ENCODE results near the gene RBM23.

DNA sequence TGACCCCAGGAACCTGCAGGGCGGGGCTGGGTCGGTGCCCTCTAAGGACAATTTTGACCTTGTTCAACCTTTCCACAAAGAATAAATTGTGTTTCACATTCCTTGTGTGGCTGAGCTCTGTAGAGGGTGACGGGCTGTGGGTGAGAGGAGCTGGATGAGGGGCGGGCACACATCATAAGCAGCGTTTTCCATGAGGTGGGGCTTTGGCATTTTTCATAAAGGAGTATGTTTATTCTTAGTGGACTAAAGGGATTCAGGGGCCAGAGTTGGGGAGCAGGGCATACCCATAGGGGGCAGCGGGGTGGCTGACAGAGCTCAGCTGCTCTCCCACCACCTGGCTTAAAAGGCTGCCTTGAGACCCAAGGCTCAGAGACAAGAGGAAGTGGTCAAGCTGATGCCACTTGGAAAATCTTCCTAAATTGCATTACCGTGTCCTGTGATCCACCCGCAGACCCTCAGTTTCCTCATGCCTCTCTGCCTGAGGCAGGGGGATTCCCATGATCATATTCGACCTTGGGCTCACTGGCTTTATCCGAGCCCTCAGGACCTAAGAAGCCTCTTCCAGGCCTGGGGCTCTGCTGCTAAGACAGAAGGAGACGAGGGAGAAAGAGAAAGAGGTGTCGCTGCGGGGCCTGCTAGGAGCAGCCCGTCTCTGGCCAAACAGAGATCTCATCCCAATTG, 71.1 kb downstream of the RBM23 start:
- TF ChIP-seq, protein P1, sequence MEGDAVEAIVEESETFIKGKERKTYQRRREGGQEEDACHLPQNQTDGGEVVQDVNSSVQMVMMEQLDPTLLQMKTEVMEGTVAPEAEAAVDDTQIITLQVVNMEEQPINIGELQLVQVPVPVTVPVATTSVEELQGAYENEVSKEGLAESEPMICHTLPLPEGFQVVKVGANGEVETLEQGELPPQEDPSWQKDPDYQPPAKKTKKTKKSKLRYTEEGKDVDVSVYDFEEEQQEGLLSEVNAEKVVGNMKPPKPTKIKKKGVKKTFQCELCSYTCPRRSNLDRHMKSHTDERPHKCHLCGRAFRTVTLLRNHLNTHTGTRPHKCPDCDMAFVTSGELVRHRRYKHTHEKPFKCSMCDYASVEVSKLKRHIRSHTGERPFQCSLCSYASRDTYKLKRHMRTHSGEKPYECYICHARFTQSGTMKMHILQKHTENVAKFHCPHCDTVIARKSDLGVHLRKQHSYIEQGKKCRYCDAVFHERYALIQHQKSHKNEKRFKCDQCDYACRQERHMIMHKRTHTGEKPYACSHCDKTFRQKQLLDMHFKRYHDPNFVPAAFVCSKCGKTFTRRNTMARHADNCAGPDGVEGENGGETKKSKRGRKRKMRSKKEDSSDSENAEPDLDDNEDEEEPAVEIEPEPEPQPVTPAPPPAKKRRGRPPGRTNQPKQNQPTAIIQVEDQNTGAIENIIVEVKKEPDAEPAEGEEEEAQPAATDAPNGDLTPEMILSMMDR (IDR thresholded peaks at IDR 0.05) = peak; percentile 30
- no peak for TF ChIP-seq EZH2 (IDR thresholded peaks at IDR 0.05)
